GM23338 (cell line): ENCODE data around the gene SIM1. TPM values are rescaled to one million over a fixed set of nuclear protein-coding genes. Genes with fewer than 3 reads are reported as not detected.
A peak's percentile ranks its signal among the peaks of the same experiment; 100 is the strongest.

Experiments
- ATAC-seq: fragments of 200-7000 bp; cut with Tn5 transposase; 3 replicates; pipeline ENCODE4 v1.9.1; 2020
- DNase-seq: peaks from one replicate; pipeline ENCODE4 v3.0.0-alpha.2; 2015; ENCODE audit warnings: low spot score
- H2AFZ ChIP-seq: fragments of 200-600 bp; sonication (generic); 2 replicates; pipeline ENCODE4 v1.8.0; 2016; ENCODE audit warnings: antibody characterized with exemption, mild to moderate bottlenecking, moderate library complexity
- H3F3A ChIP-seq: fragments of 200-600 bp; sonication (generic); replicated peaks from 2 replicates; pipeline ENCODE4 v1.8.0; 2017; ENCODE audit warnings: antibody characterized with exemption, mixed run types, low read depth
- H3K27ac ChIP-seq: fragments of 200-600 bp; sonication (generic); 2 replicates; pipeline ENCODE4 v1.6.1; 2016; ENCODE audit warnings: low read depth
- H3K27me3 ChIP-seq: fragments of 200-600 bp; sonication (generic); 2 replicates; pipeline ENCODE4 v1.8.0; 2016; ENCODE audit warnings: mild to moderate bottlenecking, mixed run types, moderate library complexity; ENCODE audit not compliant: insufficient read depth
- H3K36me3 ChIP-seq: fragments of 200-600 bp; sonication (generic); 2 replicates; pipeline ENCODE4 v1.8.0; 2016; ENCODE audit warnings: mild to moderate bottlenecking; ENCODE audit not compliant: insufficient read depth
- H3K4me1 ChIP-seq: fragments of 200-600 bp; sonication (generic); 2 replicates; pipeline ENCODE4 v1.8.0; 2016; ENCODE audit warnings: mild to moderate bottlenecking, moderate library complexity; ENCODE audit not compliant: insufficient read depth
- H3K4me2 ChIP-seq: fragments of 200-600 bp; sonication (generic); 2 replicates; pipeline ENCODE4 v1.7.1; 2017; ENCODE audit warnings: mixed run types
- H3K4me3 ChIP-seq: fragments of 200-600 bp; sonication (generic); 2 replicates; pipeline ENCODE4 v1.6.1; 2016; ENCODE audit warnings: mixed run types
- H3K79me2 ChIP-seq: fragments of 200-600 bp; sonication (generic); replicated peaks from 2 replicates; pipeline ENCODE4 v1.8.0; 2017; ENCODE audit warnings: mild to moderate bottlenecking; ENCODE audit not compliant: insufficient read depth
- H3K9me2 ChIP-seq: fragments of 200-600 bp; sonication (generic); 2 replicates; pipeline ENCODE4 v1.8.0; 2017; ENCODE audit not compliant: insufficient read depth
- H4K20me1 ChIP-seq: fragments of 200-600 bp; sonication (generic); replicated peaks from 2 replicates; pipeline ENCODE4 v1.8.0; 2017; ENCODE audit warnings: mild to moderate bottlenecking; ENCODE audit not compliant: insufficient read depth
- H3K27ac Mint-ChIP-seq: 2 replicates; pipeline ENCODE4 v1.8.0; 2020; ENCODE audit warnings: inconsistent platforms, mild to moderate bottlenecking, moderate library complexity, mixed read lengths
- H3K27me3 Mint-ChIP-seq: 3 replicates; pipeline ENCODE4 v1.8.0; 2022; ENCODE audit warnings: low read depth, mild to moderate bottlenecking, moderate library complexity, mixed read lengths, inconsistent platforms; ENCODE audit not compliant: insufficient read depth, poor library complexity
- H3K36me3 Mint-ChIP-seq: 3 replicates; pipeline ENCODE4 v1.8.0; 2021; ENCODE audit warnings: low read depth, mild to moderate bottlenecking, inconsistent platforms, moderate library complexity, mixed read lengths
- H3K4me1 Mint-ChIP-seq: 3 replicates; pipeline ENCODE4 v1.8.0; 2020; ENCODE audit warnings: mild to moderate bottlenecking, inconsistent platforms, mixed read lengths
- H3K4me3 Mint-ChIP-seq: 3 replicates; pipeline ENCODE4 v1.8.0; 2021; ENCODE audit warnings: moderate library complexity, mild to moderate bottlenecking, inconsistent platforms, mixed read lengths
- H3K9me3 Mint-ChIP-seq: 3 replicates; pipeline ENCODE4 v1.8.0; 2020; ENCODE audit warnings: moderate library complexity, mild to moderate bottlenecking, inconsistent platforms, mixed read lengths
- CREB1 ChIP-seq: fragments of 250-450 bp; sonication (Bioruptor Pico); IDR thresholded peaks from 2 replicates; pipeline ENCODE4 v1.5.0; 2020; ENCODE audit warnings: low read depth, mild to moderate bottlenecking, moderate library complexity
- ETS1 ChIP-seq: IDR thresholded peaks from 2 replicates; pipeline ENCODE4 v1.6.1; 2016; ENCODE audit warnings: antibody characterized with exemption
- EZH2 ChIP-seq: fragments of 200-600 bp; sonication (generic); IDR thresholded peaks from one replicate; pipeline ENCODE4 v1.8.0; 2017; ENCODE audit warnings: antibody characterized with exemption, mild to moderate bottlenecking, low read depth; ENCODE audit not compliant: unreplicated experiment
- EZH2phosphoT487 ChIP-seq: fragments of 200-600 bp; sonication (generic); IDR thresholded peaks from one replicate; pipeline ENCODE4 v1.8.1; 2018; ENCODE audit warnings: antibody characterized with exemption; ENCODE audit not compliant: unreplicated experiment
- POLR2AphosphoS5 ChIP-seq: IDR thresholded peaks from 2 replicates; pipeline ENCODE4 v1.6.1; 2016; ENCODE audit warnings: antibody characterized with exemption, low read depth
- REST ChIP-seq: IDR thresholded peaks from one replicate; pipeline ENCODE4 v1.6.1; 2018; ENCODE audit warnings: antibody characterized with exemption; ENCODE audit not compliant: unreplicated experiment
- ZNF114 ChIP-seq: fragments of 250-450 bp; sonication (Bioruptor Pico); IDR thresholded peaks from 2 replicates; pipeline ENCODE4 v1.5.0; 2020; ENCODE audit warnings: mild to moderate bottlenecking, moderate library complexity
- polyA plus RNA-seq: library from polyadenylated mRNA; unstranded; fragments of >200 nt; fragmentation: Nextera tagmentation; extraction: Ambion mirVana; gene quantifications from 2 replicates; pipeline ENCODE4 v1.2.1, GENCODE V29; 2016
- total RNA-seq: library from RNA; depleted of rRNA; stranded (reverse); fragments of >200 nt; shearing (Covaris generic); gene quantifications from 2 replicates; pipeline ENCODE4 v1.2.3, GENCODE V29; 2014
- TF ChIP-seq, protein P1 (sequence below): fragments of 250-450 bp; sonication (Bioruptor Pico); IDR thresholded peaks from 2 replicates; pipeline ENCODE4 v1.5.0; 2020; ENCODE audit warnings: mild to moderate bottlenecking, moderate library complexity

The SIM1 gene
- total and polyA plus RNA-seq, 2 experiments from 2014 or later, result 0.42 to 0.49 TPM

DNA sequence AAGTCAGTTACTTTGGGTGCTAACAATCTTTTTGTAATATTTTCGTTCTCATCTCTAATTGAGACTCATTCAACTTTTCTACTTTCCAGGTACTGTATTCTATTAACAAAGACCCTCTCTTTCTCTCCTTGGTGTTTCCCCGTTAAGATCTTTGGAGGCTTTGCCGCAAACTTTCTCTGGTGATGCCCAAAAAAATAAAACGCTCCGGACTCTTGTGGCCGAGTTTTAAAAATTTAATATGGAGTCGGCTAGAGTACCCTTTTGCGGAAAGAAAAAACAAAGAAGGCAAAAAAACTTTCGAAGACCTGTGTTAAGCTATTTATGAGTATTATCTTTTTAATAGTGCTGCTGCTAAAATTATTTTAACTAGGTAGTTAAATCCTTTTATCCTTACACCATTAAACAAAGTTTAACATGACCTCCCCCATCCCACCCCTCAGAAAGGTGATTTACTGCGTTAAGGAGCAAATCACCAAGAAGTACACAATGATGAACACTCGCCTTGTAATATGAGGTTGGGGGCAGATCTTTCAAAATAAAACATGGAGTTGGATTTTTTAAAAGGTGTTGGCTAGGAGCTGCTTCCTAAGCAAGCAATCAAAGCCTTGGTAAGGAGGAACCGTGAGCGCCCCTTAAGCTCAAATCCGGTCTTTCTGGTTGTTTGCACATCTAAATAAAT lies 10.0 kb downstream of the SIM1 start:
- no peak overlapping the region; the same call in 1 of the 2 replicates for H2AFZ ChIP-seq
- Mint-ChIP-seq H3K36me3 (no peaks in the 10 kb centered on the region), H3K4me3 (peak overlapping the region; percentile 64), H3K4me1 (peaks cover 52% of the 10 kb centered on the region), H3K27ac (no peak overlapping the region), H3K27me3 (no peaks in the 10 kb centered on the region), H3K9me3 (no peaks in the 10 kb centered on the region; the same call in 2 of the 3 replicates)
- peaks cover 56% of the 10 kb centered on the region for H3K4me1 ChIP-seq
- H4K20me1 ChIP-seq, result peaks cover 21% of the 10 kb centered on the region
- peak overlapping the region; percentile 89 for H3K4me2 ChIP-seq
- H3K9me2 ChIP-seq, result no peaks in the 10 kb centered on the region
- H3K36me3 ChIP-seq, result no peaks in the 10 kb centered on the region
- no peak overlapping the region for H3K27ac ChIP-seq
- H3K79me2 ChIP-seq, result no peaks in the 10 kb centered on the region
- no peak for TF ChIP-seq POLR2AphosphoS5
- TF ChIP-seq EZH2, result peak; percentile 85
- ATAC-seq (no peak), DNase-seq (peak; percentile 80)
- peak overlapping the region; percentile 55 for H3K4me3 ChIP-seq
- peaks cover 100% of the 10 kb centered on the region for H3K27me3 ChIP-seq
- peaks cover 11% of the 10 kb centered on the region; the same call in 1 of the 2 replicates for H3F3A ChIP-seq

DNA sequence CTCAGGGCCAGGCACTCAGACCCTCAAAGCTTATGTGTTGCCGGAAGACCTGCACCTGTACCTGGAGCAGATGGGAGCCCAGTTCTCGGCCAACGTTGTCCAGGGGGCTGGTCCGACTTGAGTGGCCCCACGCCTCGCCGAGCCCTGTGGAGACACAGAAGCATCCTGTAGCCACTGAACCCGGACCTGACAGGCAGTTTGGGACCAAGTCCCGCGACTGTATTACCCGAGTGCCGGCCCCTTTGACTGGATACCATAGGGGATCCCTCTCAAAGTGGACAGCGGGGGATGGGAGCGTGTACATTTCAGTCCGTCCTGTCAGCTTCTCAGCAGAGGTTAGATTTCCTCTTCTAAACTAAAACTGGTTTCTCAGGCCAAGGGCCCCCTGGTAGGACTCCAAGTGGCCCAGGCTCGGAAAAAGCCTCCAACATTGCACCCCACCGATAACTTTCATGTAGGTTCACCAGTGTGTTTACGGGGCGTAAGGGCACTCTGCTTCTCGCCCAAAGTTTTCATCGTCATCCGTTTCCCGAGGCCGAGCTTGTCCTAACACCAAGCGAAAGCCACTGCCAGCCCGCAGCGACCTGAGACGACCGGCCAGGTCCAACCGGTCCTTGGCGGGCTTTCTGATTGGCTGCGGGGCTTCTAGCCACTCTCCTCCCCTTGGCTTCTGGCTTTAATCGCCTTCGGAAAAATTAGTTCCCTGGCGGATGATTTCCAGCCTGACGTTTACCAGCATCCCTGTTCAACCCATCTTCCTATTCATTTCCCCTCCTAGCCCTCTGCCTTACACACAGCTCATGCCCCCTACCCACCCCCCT lies 10.8 kb downstream of the SIM1 start:
- Mint-ChIP-seq H3K4me3 (peak overlapping the region; percentile 64), H3K27ac (no peak overlapping the region), H3K9me3 (no peaks in the 10 kb centered on the region; the same call in 2 of the 3 replicates), H3K27me3 (peaks cover 4% of the 10 kb centered on the region), H3K4me1 (peaks cover 48% of the 10 kb centered on the region), H3K36me3 (no peaks in the 10 kb centered on the region)
- peaks cover 100% of the 10 kb centered on the region for H3K27me3 ChIP-seq
- H3K9me2 ChIP-seq, result no peaks in the 10 kb centered on the region
- peak; percentile 90 for DNase-seq
- H4K20me1 ChIP-seq, result peaks cover 14% of the 10 kb centered on the region
- no peak overlapping the region for H3K27ac ChIP-seq
- peak; percentile 42 for ATAC-seq
- H3K36me3 ChIP-seq, result no peaks in the 10 kb centered on the region
- H3K4me3 ChIP-seq, result peak overlapping the region; percentile 55
- H3K4me1 ChIP-seq, result peaks cover 53% of the 10 kb centered on the region
- peak overlapping the region; percentile 80 for H2AFZ ChIP-seq
- no peaks in the 10 kb centered on the region for H3K79me2 ChIP-seq
- H3F3A ChIP-seq, result peaks cover 11% of the 10 kb centered on the region; the same call in 1 of the 2 replicates
- H3K4me2 ChIP-seq, result peak overlapping the region; percentile 89
- no peak for TF ChIP-seq REST
- no peak for TF ChIP-seq ETS1
- TF ChIP-seq, protein P1, sequence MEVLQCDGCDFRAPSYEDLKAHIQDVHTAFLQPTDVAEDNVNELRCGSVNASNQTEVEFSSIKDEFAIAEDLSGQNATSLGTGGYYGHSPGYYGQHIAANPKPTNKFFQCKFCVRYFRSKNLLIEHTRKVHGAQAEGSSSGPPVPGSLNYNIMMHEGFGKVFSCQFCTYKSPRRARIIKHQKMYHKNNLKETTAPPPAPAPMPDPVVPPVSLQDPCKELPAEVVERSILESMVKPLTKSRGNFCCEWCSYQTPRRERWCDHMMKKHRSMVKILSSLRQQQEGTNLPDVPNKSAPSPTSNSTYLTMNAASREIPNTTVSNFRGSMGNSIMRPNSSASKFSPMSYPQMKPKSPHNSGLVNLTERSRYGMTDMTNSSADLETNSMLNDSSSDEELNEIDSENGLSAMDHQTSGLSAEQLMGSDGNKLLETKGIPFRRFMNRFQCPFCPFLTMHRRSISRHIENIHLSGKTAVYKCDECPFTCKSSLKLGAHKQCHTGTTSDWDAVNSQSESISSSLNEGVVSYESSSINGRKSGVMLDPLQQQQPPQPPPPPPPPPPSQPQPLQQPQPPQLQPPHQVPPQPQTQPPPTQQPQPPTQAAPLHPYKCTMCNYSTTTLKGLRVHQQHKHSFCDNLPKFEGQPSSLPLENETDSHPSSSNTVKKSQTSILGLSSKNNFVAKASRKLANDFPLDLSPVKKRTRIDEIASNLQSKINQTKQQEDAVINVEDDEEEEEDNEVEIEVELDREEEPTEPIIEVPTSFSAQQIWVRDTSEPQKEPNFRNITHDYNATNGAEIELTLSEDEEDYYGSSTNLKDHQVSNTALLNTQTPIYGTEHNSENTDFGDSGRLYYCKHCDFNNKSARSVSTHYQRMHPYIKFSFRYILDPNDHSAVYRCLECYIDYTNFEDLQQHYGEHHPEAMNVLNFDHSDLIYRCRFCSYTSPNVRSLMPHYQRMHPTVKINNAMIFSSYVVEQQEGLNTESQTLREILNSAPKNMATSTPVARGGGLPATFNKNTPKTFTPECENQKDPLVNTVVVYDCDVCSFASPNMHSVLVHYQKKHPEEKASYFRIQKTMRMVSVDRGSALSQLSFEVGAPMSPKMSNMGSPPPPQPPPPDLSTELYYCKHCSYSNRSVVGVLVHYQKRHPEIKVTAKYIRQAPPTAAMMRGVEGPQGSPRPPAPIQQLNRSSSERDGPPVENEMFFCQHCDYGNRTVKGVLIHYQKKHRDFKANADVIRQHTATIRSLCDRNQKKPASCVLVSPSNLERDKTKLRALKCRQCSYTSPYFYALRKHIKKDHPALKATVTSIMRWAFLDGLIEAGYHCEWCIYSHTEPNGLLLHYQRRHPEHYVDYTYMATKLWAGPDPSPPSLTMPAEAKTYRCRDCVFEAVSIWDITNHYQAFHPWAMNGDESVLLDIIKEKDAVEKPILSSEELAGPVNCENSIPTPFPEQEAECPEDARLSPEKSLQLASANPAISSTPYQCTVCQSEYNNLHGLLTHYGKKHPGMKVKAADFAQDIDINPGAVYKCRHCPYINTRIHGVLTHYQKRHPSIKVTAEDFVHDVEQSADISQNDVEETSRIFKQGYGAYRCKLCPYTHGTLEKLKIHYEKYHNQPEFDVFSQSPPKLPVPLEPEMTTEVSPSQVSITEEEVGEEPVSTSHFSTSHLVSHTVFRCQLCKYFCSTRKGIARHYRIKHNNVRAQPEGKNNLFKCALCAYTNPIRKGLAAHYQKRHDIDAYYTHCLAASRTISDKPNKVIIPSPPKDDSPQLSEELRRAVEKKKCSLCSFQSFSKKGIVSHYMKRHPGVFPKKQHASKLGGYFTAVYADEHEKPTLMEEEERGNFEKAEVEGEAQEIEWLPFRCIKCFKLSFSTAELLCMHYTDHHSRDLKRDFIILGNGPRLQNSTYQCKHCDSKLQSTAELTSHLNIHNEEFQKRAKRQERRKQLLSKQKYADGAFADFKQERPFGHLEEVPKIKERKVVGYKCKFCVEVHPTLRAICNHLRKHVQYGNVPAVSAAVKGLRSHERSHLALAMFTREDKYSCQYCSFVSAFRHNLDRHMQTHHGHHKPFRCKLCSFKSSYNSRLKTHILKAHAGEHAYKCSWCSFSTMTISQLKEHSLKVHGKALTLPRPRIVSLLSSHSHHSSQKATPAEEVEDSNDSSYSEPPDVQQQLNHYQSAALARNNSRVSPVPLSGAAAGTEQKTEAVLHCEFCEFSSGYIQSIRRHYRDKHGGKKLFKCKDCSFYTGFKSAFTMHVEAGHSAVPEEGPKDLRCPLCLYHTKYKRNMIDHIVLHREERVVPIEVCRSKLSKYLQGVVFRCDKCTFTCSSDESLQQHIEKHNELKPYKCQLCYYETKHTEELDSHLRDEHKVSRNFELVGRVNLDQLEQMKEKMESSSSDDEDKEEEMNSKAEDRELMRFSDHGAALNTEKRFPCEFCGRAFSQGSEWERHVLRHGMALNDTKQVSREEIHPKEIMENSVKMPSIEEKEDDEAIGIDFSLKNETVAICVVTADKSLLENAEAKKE (CRISPR knock-in tag), result no peak
- TF ChIP-seq EZH2phosphoT487, result no peak
- no peak for TF ChIP-seq CREB1 (CRISPR knock-in tag)
- TF ChIP-seq EZH2, result no peak
- TF ChIP-seq ZNF114 (CRISPR knock-in tag), result no peak
